Neural cell (in vitro differentiated cells): ENCODE measurements around the gene SERPINA9. TPM values are rescaled to one million over a fixed set of nuclear protein-coding genes. Genes with fewer than 3 reads are reported as not detected.

Source experiments
- H2AFZ ChIP-seq: fragments of 200-600, 300-800 bp; sonication (generic), shearing (Covaris generic); 2 replicates; pipeline ENCODE4 v1.6.0; 2014; ENCODE audit warnings: low read depth, mild to moderate bottlenecking, antibody characterized with exemption, low read length, moderate library complexity
- H3F3A ChIP-seq: fragments of 200-600 bp; shearing (Covaris generic); 2 replicates; pipeline ENCODE4 v1.6.1; 2016; ENCODE audit warnings: mild to moderate bottlenecking, moderate library complexity, mixed read lengths, antibody characterized with exemption, low read length; ENCODE audit not compliant: insufficient read depth, poor library complexity, severe bottlenecking
- H3K27ac ChIP-seq: fragments of 200-600, 300-800 bp; sonication (generic), shearing (Covaris generic); 2 replicates; pipeline ENCODE4 v1.5.1; 2014; ENCODE audit warnings: mild to moderate bottlenecking, low read length, moderate library complexity
- H3K27me3 ChIP-seq: fragments of 300-800, 200-600 bp; sonication (generic), shearing (Covaris generic); 2 replicates; pipeline ENCODE4 v1.6.0; 2014; ENCODE audit warnings: mild to moderate bottlenecking, low read depth, low read length, moderate library complexity; ENCODE audit not compliant: insufficient read depth
- H3K36me3 ChIP-seq: fragments of 300-800, 200-600 bp; sonication (generic), shearing (Covaris generic); 2 replicates; pipeline ENCODE4 v1.5.1; 2014; ENCODE audit warnings: mild to moderate bottlenecking, antibody characterized with exemption, low read length, moderate library complexity; ENCODE audit not compliant: insufficient read depth
- H3K4me2 ChIP-seq: fragments of 300-800, 200-600 bp; sonication (generic), shearing (Covaris generic); 2 replicates; pipeline ENCODE4 v1.6.0; 2014; ENCODE audit warnings: mild to moderate bottlenecking, low read length
- H3K4me3 ChIP-seq: fragments of 300-800, 200-600 bp; sonication (generic), shearing (Covaris generic); 2 replicates; pipeline ENCODE4 v1.5.1; 2014; ENCODE audit warnings: mild to moderate bottlenecking, low read length, moderate library complexity
- H3K79me2 ChIP-seq: fragments of 200-600 bp; shearing (Covaris generic); replicated peaks from 2 replicates; pipeline ENCODE4 v1.6.0; 2014; ENCODE audit warnings: mild to moderate bottlenecking, low read length, moderate library complexity; ENCODE audit not compliant: insufficient read depth
- H3K9ac ChIP-seq: fragments of 300-800, 200-600 bp; sonication (generic), shearing (Covaris generic); 2 replicates; pipeline ENCODE4 v1.6.1; 2016; ENCODE audit warnings: mild to moderate bottlenecking, low read length, mixed read lengths
- H3K9me2 ChIP-seq: fragments of 200-600 bp; shearing (Covaris generic); 2 replicates; pipeline ENCODE4 v1.6.1; 2016; ENCODE audit warnings: mild to moderate bottlenecking, low read length, mixed read lengths; ENCODE audit not compliant: insufficient read depth
- H3K9me3 ChIP-seq: fragments of 200-600, 300-800 bp; sonication (generic), shearing (Covaris generic); 2 replicates; pipeline ENCODE4 v1.6.1; 2016; ENCODE audit warnings: mild to moderate bottlenecking, mixed run types, low read length, moderate library complexity, mixed read lengths
- H4K20me1 ChIP-seq: fragments of 200-600 bp; shearing (Covaris generic); 2 replicates; pipeline ENCODE4 v1.6.1; 2016; ENCODE audit warnings: mild to moderate bottlenecking, mixed run types; ENCODE audit not compliant: insufficient read depth
- EP300 ChIP-seq: fragments of 450-650 bp; conservative IDR thresholded peaks from 2 replicates; pipeline ENCODE4 v1.6.1; 2014; ENCODE audit warnings: antibody characterized with exemption, mild to moderate bottlenecking, moderate library complexity; ENCODE audit not compliant: poor library complexity, severe bottlenecking
- EZH2 ChIP-seq: fragments of 200-600, 300-800 bp; shearing (Covaris generic), sonication (generic); IDR thresholded peaks from 2 replicates; pipeline ENCODE4 v1.6.1; 2014; ENCODE audit warnings: antibody characterized with exemption, low read length, borderline replicate concordance, mild to moderate bottlenecking; ENCODE audit not compliant: insufficient read depth, poor library complexity, severe bottlenecking
- MXI1 ChIP-seq: fragments of 450-650 bp; conservative IDR thresholded peaks from 2 replicates; pipeline ENCODE4 v1.6.1; 2014; ENCODE audit warnings: antibody characterized with exemption, mild to moderate bottlenecking; ENCODE audit not compliant: poor library complexity, severe bottlenecking
- POLR2AphosphoS5 ChIP-seq: IDR thresholded peaks from 2 replicates; pipeline ENCODE4 v1.6.1; 2012
- RAD21 ChIP-seq: fragments of 450-650 bp; conservative IDR thresholded peaks from 2 replicates; pipeline ENCODE4 v1.6.1; 2014; ENCODE audit warnings: antibody characterized with exemption, mild to moderate bottlenecking, moderate library complexity
- REST ChIP-seq: IDR thresholded peaks from 2 replicates; pipeline ENCODE4 v1.6.1; 2012; ENCODE audit warnings: borderline replicate concordance
- SMC3 ChIP-seq: fragments of 450-650 bp; conservative IDR thresholded peaks from 2 replicates; pipeline ENCODE4 v1.6.1; 2014; ENCODE audit warnings: antibody characterized with exemption, mild to moderate bottlenecking, moderate library complexity; ENCODE audit not compliant: poor library complexity
- TAF1 ChIP-seq: IDR thresholded peaks from 2 replicates; pipeline ENCODE4 v1.6.1; 2012; ENCODE audit warnings: low read depth
- polyA plus RNA-seq: library from polyadenylated mRNA; depleted of rRNA; stranded (reverse); fragments of >200 nt; gene quantifications from 2 replicates; pipeline ENCODE4 v1.2.3, GENCODE V29; 2014
- TF ChIP-seq, protein P1 (sequence below): fragments of 450-650 bp; IDR thresholded peaks from 2 replicates; pipeline ENCODE4 v1.5.1; 2014; ENCODE audit warnings: antibody characterized with exemption, mild to moderate bottlenecking, moderate library complexity; ENCODE audit not compliant: poor library complexity, severe bottlenecking

Gene SERPINA9
- polyA plus RNA-seq, 1 donor from 2014 or later = not detected

GRCh38 chr14:94523265-94523664 is 47.3 kb upstream of the SERPINA9 start:
- Histone ChIP-seq H3F3A (no peaks in the 10 kb centered on the region), H3K27me3 (no peaks in the 10 kb centered on the region), H3K27ac (no peak overlapping the region), H2AFZ (no peak overlapping the region), H3K4me3 (no peak overlapping the region), H3K36me3 (no peaks in the 10 kb centered on the region), H3K9me3 (peaks cover 4% of the 10 kb centered on the region), H4K20me1 (no peaks in the 10 kb centered on the region), H3K9ac (no peak overlapping the region), H3K4me2 (no peak overlapping the region), H3K79me2 (no peaks in the 10 kb centered on the region), H3K9me2 (no peaks in the 10 kb centered on the region)
- no peak for TF ChIP-seq POLR2AphosphoS5
- TF ChIP-seq SMC3 = no peak
- no peak for TF ChIP-seq MXI1
- no peak for TF ChIP-seq TAF1

DNA sequence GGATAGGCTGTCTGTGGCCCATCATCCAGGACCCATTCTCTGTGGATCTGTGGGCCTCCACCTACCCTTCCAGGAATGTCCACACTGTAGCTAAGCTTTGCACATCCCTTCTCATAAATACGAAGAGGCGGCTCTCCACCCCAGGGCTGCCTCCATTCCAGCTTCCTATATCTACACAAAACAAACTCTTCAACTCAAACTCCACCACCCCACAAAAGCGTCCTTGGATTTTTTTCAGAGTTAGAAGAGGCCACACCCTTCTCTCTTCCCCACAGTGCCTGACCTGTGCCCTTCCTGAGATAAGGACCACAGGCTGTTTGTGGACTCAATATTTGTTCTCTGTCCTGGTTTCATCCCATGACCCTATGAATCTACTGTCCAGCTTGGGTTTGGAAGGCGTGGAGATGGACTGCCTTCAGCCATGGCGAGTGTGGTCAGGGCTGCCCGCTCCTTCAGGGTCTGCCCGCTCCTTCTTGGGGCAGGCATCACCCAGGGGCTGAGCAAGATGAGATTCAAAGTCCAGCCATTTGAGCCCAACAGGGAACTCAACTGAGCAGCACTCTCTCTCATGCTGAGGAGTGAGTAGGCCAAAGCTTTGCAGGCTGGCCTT is 46.2 kb upstream of the SERPINA9 start:
- no peak overlapping the region for H3K4me2 ChIP-seq
- no peaks in the 10 kb centered on the region for H3F3A ChIP-seq
- H2AFZ ChIP-seq = no peak overlapping the region
- no peaks in the 10 kb centered on the region for H4K20me1 ChIP-seq
- H3K27me3 ChIP-seq = no peaks in the 10 kb centered on the region
- H3K9me3 ChIP-seq = peaks cover 4% of the 10 kb centered on the region
- H3K79me2 ChIP-seq = no peaks in the 10 kb centered on the region
- no peak for TF ChIP-seq MXI1
- TF ChIP-seq REST = no peak
- no peak for TF ChIP-seq TAF1
- no peak for TF ChIP-seq POLR2AphosphoS5
- TF ChIP-seq EP300 = no peak
- no peak for TF ChIP-seq EZH2
- no peak for TF ChIP-seq RAD21
- TF ChIP-seq, protein P1, sequence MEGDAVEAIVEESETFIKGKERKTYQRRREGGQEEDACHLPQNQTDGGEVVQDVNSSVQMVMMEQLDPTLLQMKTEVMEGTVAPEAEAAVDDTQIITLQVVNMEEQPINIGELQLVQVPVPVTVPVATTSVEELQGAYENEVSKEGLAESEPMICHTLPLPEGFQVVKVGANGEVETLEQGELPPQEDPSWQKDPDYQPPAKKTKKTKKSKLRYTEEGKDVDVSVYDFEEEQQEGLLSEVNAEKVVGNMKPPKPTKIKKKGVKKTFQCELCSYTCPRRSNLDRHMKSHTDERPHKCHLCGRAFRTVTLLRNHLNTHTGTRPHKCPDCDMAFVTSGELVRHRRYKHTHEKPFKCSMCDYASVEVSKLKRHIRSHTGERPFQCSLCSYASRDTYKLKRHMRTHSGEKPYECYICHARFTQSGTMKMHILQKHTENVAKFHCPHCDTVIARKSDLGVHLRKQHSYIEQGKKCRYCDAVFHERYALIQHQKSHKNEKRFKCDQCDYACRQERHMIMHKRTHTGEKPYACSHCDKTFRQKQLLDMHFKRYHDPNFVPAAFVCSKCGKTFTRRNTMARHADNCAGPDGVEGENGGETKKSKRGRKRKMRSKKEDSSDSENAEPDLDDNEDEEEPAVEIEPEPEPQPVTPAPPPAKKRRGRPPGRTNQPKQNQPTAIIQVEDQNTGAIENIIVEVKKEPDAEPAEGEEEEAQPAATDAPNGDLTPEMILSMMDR = no peak
- no peak for TF ChIP-seq SMC3
- no peak overlapping the region for H3K27ac ChIP-seq
- no peaks in the 10 kb centered on the region for H3K9me2 ChIP-seq
- H3K4me3 ChIP-seq = no peak overlapping the region
- H3K36me3 ChIP-seq = no peaks in the 10 kb centered on the region
- no peak overlapping the region for H3K9ac ChIP-seq
